Suppressor macrophage (primary cell): ENCODE data around the gene BCAS2.

Experiments used
- DNase-seq, 4 experiments: peaks; one replicate each; pipeline ENCODE4 v3.0.0-alpha.2; 2020 to 2022

Gene BCAS2

GRCh38 chr1:114558544-114558943, 22.9 kb downstream of the BCAS2 start:
- DNase-seq = peak in 2 of 4 experiments; percentile 36 to 49

- DNase-seq = no peak
These were observed 26.8 kb downstream of the BCAS2 start for GRCh38 chr1:114554577-114554976.

- DNase-seq = no peak
These were observed 29.2 kb downstream of the BCAS2 start for GRCh38 chr1:114552106-114552639.

- DNase-seq = no peak
These were observed 30.0 kb downstream of the BCAS2 start for GRCh38 chr1:114551400-114551799.

- DNase-seq = no peak
These were observed 31.1 kb downstream of the BCAS2 start for GRCh38 chr1:114550336-114550735.

GRCh38 chr1:114549137-114549536, 32.3 kb downstream of the BCAS2 start:
- DNase-seq = no peak

- DNase-seq = no peak
These were observed 34.3 kb downstream of the BCAS2 start for GRCh38 chr1:114547076-114547475.

GRCh38 chr1:114545796-114546195, 35.6 kb downstream of the BCAS2 start:
- no peak for DNase-seq

- DNase-seq = no peak
These were observed 36.1 kb downstream of the BCAS2 start for GRCh38 chr1:114545315-114545714.

- no peak for DNase-seq
These were observed 40.6 kb downstream of the BCAS2 start for GRCh38 chr1:114540821-114541220.

GRCh38 chr1:114540272-114540671, 41.1 kb downstream of the BCAS2 start:
- DNase-seq = no peak

- DNase-seq = no peak
These were observed 45.4 kb downstream of the BCAS2 start for GRCh38 chr1:114536043-114536442.

GRCh38 chr1:114535401-114535800, 46.0 kb downstream of the BCAS2 start:
- DNase-seq = no peak

GRCh38 chr1:114531094-114531493, 50.3 kb downstream of the BCAS2 start:
- DNase-seq = no peak

- no peak for DNase-seq
These were observed 51.2 kb downstream of the BCAS2 start for GRCh38 chr1:114530224-114530623.

- DNase-seq = no peak
These were observed 56.5 kb downstream of the BCAS2 start for GRCh38 chr1:114524944-114525343.

GRCh38 chr1:114522264-114522575, 59.2 kb downstream of the BCAS2 start:
- peak in 2 of 4 experiments; percentile 9 to 13 for DNase-seq

- no peak for DNase-seq
These were observed 59.8 kb downstream of the BCAS2 start for GRCh38 chr1:114521396-114522263.
